Osteocyte (in vitro differentiated cells): ENCODE measurements around the gene KDM2B. TPM values are rescaled to one million over a fixed set of nuclear protein-coding genes. Genes with fewer than 3 reads are reported as not detected.
"Not testable (repeated sequence)": the region's sequence is repeated elsewhere in the genome, so short reads cannot be mapped to it uniquely, and the experiment has no call there.

ENCODE experiments used
- DNase-seq: peaks from one replicate; pipeline ENCODE4 v3.0.0; 2021; ENCODE audit warnings: mixed read lengths; ENCODE audit not compliant: unreplicated experiment; ENCODE audit errors: extremely low spot score
- H3K27ac Mint-ChIP-seq: one replicate; pipeline ENCODE4 v1.8.0; 2021; ENCODE audit warnings: mild to moderate bottlenecking, mixed read lengths; ENCODE audit not compliant: unreplicated experiment
- H3K27me3 Mint-ChIP-seq: one replicate; pipeline ENCODE4 v1.8.0; 2021; ENCODE audit warnings: mixed read lengths; ENCODE audit not compliant: unreplicated experiment
- H3K36me3 Mint-ChIP-seq: one replicate; pipeline ENCODE4 v1.8.0; 2021; ENCODE audit warnings: mixed read lengths; ENCODE audit not compliant: unreplicated experiment
- H3K4me1 Mint-ChIP-seq: one replicate; pipeline ENCODE4 v1.8.0; 2021; ENCODE audit warnings: mixed read lengths; ENCODE audit not compliant: unreplicated experiment
- H3K4me3 Mint-ChIP-seq: one replicate; pipeline ENCODE4 v1.8.0; 2021; ENCODE audit warnings: mild to moderate bottlenecking, moderate library complexity, mixed read lengths; ENCODE audit not compliant: unreplicated experiment
- H3K9me3 Mint-ChIP-seq: one replicate; pipeline ENCODE4 v1.8.0; 2021; ENCODE audit warnings: mixed read lengths; ENCODE audit not compliant: unreplicated experiment
- CTCF ChIP-seq: fragments of 200-600 bp; sonication (generic); IDR thresholded peaks from 2 replicates; pipeline ENCODE4 v1.5.0; 2021; ENCODE audit warnings: antibody characterized with exemption, mild to moderate bottlenecking, moderate library complexity
- microRNA-seq: library from miRNA; unstranded; fragments of <30 nt; microRNA quantifications from one replicate; pipeline ENCODE4 v1.1.0, GENCODE V29; 2020; ENCODE audit not compliant: unreplicated experiment
- total RNA-seq: library from RNA; stranded (reverse); gene quantifications from 2 replicates; pipeline ENCODE4 v1.2.1, GENCODE V29; 2021

The KDM2B gene
- total RNA-seq, 1 donor from 2014 or later, result 31.9 TPM

- no peaks in the 10 kb centered on the region for H3K4me1 Mint-ChIP-seq
- no peak overlapping the region for H3K4me3 Mint-ChIP-seq
- H3K9me3 Mint-ChIP-seq, result no peaks in the 10 kb centered on the region
- H3K36me3 Mint-ChIP-seq, result no peaks in the 10 kb centered on the region
- H3K27me3 Mint-ChIP-seq, result no peaks in the 10 kb centered on the region
- no peak overlapping the region for H3K27ac Mint-ChIP-seq
- no peak for DNase-seq
- TF ChIP-seq CTCF, result no peak
These were observed 190.0 kb downstream of the KDM2B start for GRCh38 chr12:121390856-121391255.

- no peak overlapping the region for H3K27ac Mint-ChIP-seq
These were observed 192.3 kb downstream of the KDM2B start for GRCh38 chr12:121388421-121388981.

GRCh38 chr12:121384891-121385290 lies 195.9 kb downstream of the KDM2B start:
- not testable (repeated sequence) for DNase-seq, H3K36me3 Mint-ChIP-seq, H3K9me3 Mint-ChIP-seq, H3K4me1 Mint-ChIP-seq, H3K27ac Mint-ChIP-seq, H3K4me3 Mint-ChIP-seq, H3K27me3 Mint-ChIP-seq

More at GRCh38 chr12:121388421-121388981, 192.3 kb downstream of the KDM2B start:
- H3K27me3 Mint-ChIP-seq, result no peaks in the 10 kb centered on the region
- H3K4me3 Mint-ChIP-seq, result no peak overlapping the region
- H3K4me1 Mint-ChIP-seq, result no peaks in the 10 kb centered on the region
- H3K9me3 Mint-ChIP-seq, result no peaks in the 10 kb centered on the region
- TF ChIP-seq CTCF, result no peak
- H3K36me3 Mint-ChIP-seq, result no peaks in the 10 kb centered on the region
- DNase-seq, result no peak

GRCh38 chr12:121383601-121384021 lies 197.2 kb downstream of the KDM2B start:
- H3K4me1 Mint-ChIP-seq, result no peaks in the 10 kb centered on the region
- H3K27ac Mint-ChIP-seq, result no peak overlapping the region
- H3K27me3 Mint-ChIP-seq, result peaks cover 2% of the 10 kb centered on the region
- no peak overlapping the region for H3K4me3 Mint-ChIP-seq
- no peaks in the 10 kb centered on the region for H3K36me3 Mint-ChIP-seq
- no peaks in the 10 kb centered on the region for H3K9me3 Mint-ChIP-seq
- TF ChIP-seq CTCF, result peak; percentile 26
- DNase-seq, result no peak

GRCh38 chr12:121379945-121380344 lies 200.9 kb downstream of the KDM2B start:
- no peak for DNase-seq

More at GRCh38 chr12:121379945-121380344, 200.9 kb downstream of the KDM2B start:
- Mint-ChIP-seq H3K36me3 (no peaks in the 10 kb centered on the region), H3K27ac (no peak overlapping the region), H3K27me3 (peaks cover 10% of the 10 kb centered on the region), H3K4me1 (no peaks in the 10 kb centered on the region), H3K4me3 (no peak overlapping the region), H3K9me3 (no peaks in the 10 kb centered on the region)
- no peak for TF ChIP-seq CTCF

Small RNA genes lying within 50 kb of the gene (microRNA-seq; reads per million reads assigned to microRNA genes)
- not detected for gene MIR7107

Other genes with a start within 250 kb of the KDM2B start
- gene ANAPC5, start 228.6 kb downstream of the KDM2B start, total RNA-seq, result 130 TPM in 2 replicates
- 39.5 and 42.5 TPM in 2 replicates for gene RNF34, start 180.9 kb downstream of the KDM2B start, total RNA-seq
- gene ORAI1, start 45.5 kb upstream of the KDM2B start, total RNA-seq, result 9.1 and 11.1 TPM in 2 replicates
- gene MORN3, start 88.6 kb upstream of the KDM2B start, total RNA-seq, result 0.11 and 0.29 TPM in 2 replicates
- gene TMEM120B, start 131.7 kb upstream of the KDM2B start, total RNA-seq, result 10.2 and 13.2 TPM in 2 replicates
- gene RHOF, start 212.7 kb upstream of the KDM2B start, total RNA-seq, result 11.3 and 11.9 TPM in 2 replicates
- gene SETD1B, start 223.0 kb upstream of the KDM2B start, total RNA-seq, result 21.0 and 21.8 TPM in 2 replicates